CD14-positive monocyte (primary cell): ENCODE data around the gene RNF152. TPM values are rescaled to one million over a fixed set of nuclear protein-coding genes. Genes with fewer than 3 reads are reported as not detected.
A peak's percentile ranks its signal among the peaks of the same experiment; 100 is the strongest.

Experiments used
- DNase-seq, 3 donors: peaks; one replicate each; pipeline ENCODE4 v3.0.0-alpha.2; 2011 to 2022
- H2AFZ ChIP-seq: 2 replicates; pipeline ENCODE4 v1.6.0; 2012; ENCODE audit warnings: mild to moderate bottlenecking, low read depth, low read length, inconsistent platforms; ENCODE audit not compliant: insufficient read depth, poor library complexity, severe bottlenecking
- H3K27ac ChIP-seq, 2 donors: 1 replicate in 1 of 2; 2 replicates in 1 of 2; pipeline ENCODE4 v1.5.1; 2012 to 2013; ENCODE audit warnings: low read length in 2 of 2, control low read depth in 1 of 2, inconsistent platforms in 1 of 2, low read depth in 1 of 2, mild to moderate bottlenecking in 1 of 2
- H3K27me3 ChIP-seq, 2 donors: one replicate each; pipeline versions ENCODE4 v1.6.0 to v1.6.1; 2011 to 2013; ENCODE audit warnings: low read length in 2 of 2; ENCODE audit not compliant: control insufficient read depth in 2 of 2, insufficient read depth in 2 of 2
- H3K36me3 ChIP-seq, 2 donors: replicated peaks in 1 of 2; 1 replicate in 1 of 2; 2 replicates in 1 of 2; pipeline versions ENCODE4 v1.5.1 to v1.6.1; 2012 to 2013; ENCODE audit warnings: low read length in 2 of 2, control low read depth in 1 of 2, inconsistent platforms in 1 of 2, mild to moderate bottlenecking in 1 of 2; ENCODE audit not compliant: insufficient read depth in 2 of 2, control insufficient read depth in 1 of 2
- H3K4me1 ChIP-seq, 2 donors: 1 replicate in 1 of 2; 2 replicates in 1 of 2; pipeline versions ENCODE4 v1.5.1 to v1.6.1; 2012 to 2013; ENCODE audit warnings: low read length in 2 of 2, control low read depth in 1 of 2, inconsistent platforms in 1 of 2, mild to moderate bottlenecking in 1 of 2, moderate library complexity in 1 of 2; ENCODE audit not compliant: insufficient read depth in 2 of 2, control insufficient read depth in 1 of 2
- H3K4me2 ChIP-seq: replicated peaks from 2 replicates; pipeline ENCODE3; 2012; ENCODE audit warnings: low read length, moderate library complexity, mild to moderate bottlenecking; ENCODE audit not compliant: poor library complexity, severe bottlenecking; ENCODE audit errors: extremely low read depth
- H3K4me3 ChIP-seq, 3 experiments: fragments of 200-600 bp in 1 of 3; sonication (generic) in 1 of 3; replicated peaks in 1 of 3; 1 replicate in 2 of 3; 2 replicates in 1 of 3; pipeline ENCODE4 v1.5.1; 2011 to 2013; ENCODE audit warnings: low read length in 3 of 3, mild to moderate bottlenecking in 3 of 3, control low read depth in 2 of 3, low read depth in 2 of 3, inconsistent platforms in 1 of 3, moderate library complexity in 1 of 3
- H3K79me2 ChIP-seq: 2 replicates; pipeline ENCODE4 v1.6.0; 2012; ENCODE audit warnings: mild to moderate bottlenecking, control low read depth, inconsistent platforms, low read length, moderate library complexity; ENCODE audit not compliant: insufficient read depth
- H3K9ac ChIP-seq: 2 replicates; pipeline ENCODE4 v1.6.0; 2017; ENCODE audit warnings: low read length, mild to moderate bottlenecking; ENCODE audit not compliant: insufficient read depth, poor library complexity, severe bottlenecking
- H3K9me3 ChIP-seq, 2 donors: replicated peaks in 1 of 2; 1 replicate in 1 of 2; 2 replicates in 1 of 2; pipeline versions ENCODE4 v1.5.1 to v1.6.1; 2012 to 2013; ENCODE audit warnings: low read length in 2 of 2, control low read depth in 1 of 2; ENCODE audit not compliant: control insufficient read depth in 1 of 2, insufficient read depth in 1 of 2
- H4K20me1 ChIP-seq: 2 replicates; pipeline ENCODE4 v1.6.0; 2012; ENCODE audit warnings: mild to moderate bottlenecking, low read length, control low read depth, moderate library complexity; ENCODE audit not compliant: insufficient read depth
- H3K27ac Mint-ChIP-seq, 7 donors: one replicate each; pipeline ENCODE4 v1.8.0; 2020; ENCODE audit warnings: mild to moderate bottlenecking in 7 of 7, mixed read lengths in 7 of 7, moderate library complexity in 6 of 7, inconsistent platforms in 2 of 7
- H3K27me3 Mint-ChIP-seq, 3 donors: one replicate each; pipeline ENCODE4 v1.8.0; 2021 to 2022; ENCODE audit warnings: low read depth in 3 of 3, mild to moderate bottlenecking in 3 of 3, mixed read lengths in 3 of 3, moderate library complexity in 3 of 3, inconsistent platforms in 1 of 3
- H3K36me3 Mint-ChIP-seq, 2 donors: one replicate each; pipeline ENCODE4 v1.8.0; 2020; ENCODE audit warnings: mixed read lengths in 2 of 2, inconsistent platforms in 1 of 2, mild to moderate bottlenecking in 1 of 2
- H3K4me1 Mint-ChIP-seq: one replicate; pipeline ENCODE4 v1.8.0; 2020; ENCODE audit warnings: mild to moderate bottlenecking, mixed read lengths
- H3K4me3 Mint-ChIP-seq, 2 donors: one replicate each; pipeline ENCODE4 v1.8.0; 2020; ENCODE audit warnings: mild to moderate bottlenecking in 2 of 2, mixed read lengths in 2 of 2, moderate library complexity in 1 of 2
- H3K9me3 Mint-ChIP-seq, 7 donors: one replicate each; pipeline ENCODE4 v1.8.0; 2020 to 2022; ENCODE audit warnings: mixed read lengths in 7 of 7, mild to moderate bottlenecking in 6 of 7, moderate library complexity in 6 of 7, inconsistent platforms in 2 of 7
- CTCF ChIP-seq: fragments of 200-600 bp; IDR thresholded peaks from one replicate; pipeline ENCODE4 v1.8.0; 2022; ENCODE audit warnings: antibody characterized with exemption, mild to moderate bottlenecking
- WGBS: methylation state at CpG from one replicate; pipeline ENCODE4 v1.1.5; 2013; ENCODE audit warnings: missing lambda C conversion rate; ENCODE audit not compliant: insufficient coverage; 5-methylcytosine and 5-hydroxymethylcytosine counted together
- intact Hi-C, 2 donors: fragments of 100-400 bp; cut with micrococcal nuclease; formaldehyde crosslinking; loops; one replicate each; pipeline versions ENCODE4 v1.15.0 to v1.15.1; 2023
- polyA plus RNA-seq, 3 donors: library from polyadenylated mRNA; depleted of rRNA in 1 of 3; unstranded in 2 of 3; stranded (reverse) in 1 of 3; fragments of 300-500 nt in 2 of 3; fragments of >200 nt in 1 of 3; fragmentation: Illumina TruSeq in 2 of 3; gene quantifications; 1 replicate in 2 of 3; 2 replicates in 1 of 3; pipeline ENCODE4 v1.2.3, GENCODE V29; 2012 to 2021

RNF152 gene
- polyA plus RNA-seq, 3 donors: 0.03 to 0.54 (median 0.45) TPM

- Mint-ChIP-seq H3K27ac (no peak overlapping the region), H3K4me1 (peaks cover 15% of the 10 kb centered on the region), H3K27me3 (peaks cover 60 to 86% (median 69%) of the 10 kb centered on the region in 3 donors), H3K9me3 (peaks cover 0 to 12% (median 1%) of the 10 kb centered on the region in 7 donors), H3K36me3 (no peaks in the 10 kb centered on the region), H3K4me3 (peak overlapping the region in 1 of 2 donors; percentile 75)
- no peak for DNase-seq
- no peaks in the 10 kb centered on the region for H3K79me2 ChIP-seq
- intact Hi-C loops: no loop called here
- no peak overlapping the region for H3K4me3 ChIP-seq
- H3K4me2 ChIP-seq: no peak overlapping the region
- no peaks in the 10 kb centered on the region for H4K20me1 ChIP-seq
- H3K27me3 ChIP-seq: peaks cover 84 to 95% of the 10 kb centered on the region in 2 donors
- H3K4me1 ChIP-seq: peaks cover 16 to 17% of the 10 kb centered on the region in 2 donors
- no peak for TF ChIP-seq CTCF
- H2AFZ ChIP-seq: no peak overlapping the region
- H3K9me3 ChIP-seq: peaks cover 0 to 5% of the 10 kb centered on the region in 2 donors
- H3K36me3 ChIP-seq: no peaks in the 10 kb centered on the region
- 91% methylated on average over 6 of the region's 7 CpGs for WGBS
- no peak overlapping the region for H3K9ac ChIP-seq
- H3K27ac ChIP-seq: no peak overlapping the region
These were observed 63.7 kb downstream of the RNF152 start for GRCh38 chr18:61829108-61829507.

GRCh38 chr18:61827591-61827990, 65.2 kb downstream of the RNF152 start:
- DNase-seq: peak in 1 of 3 donors; percentile 15

More at GRCh38 chr18:61827591-61827990, 65.2 kb downstream of the RNF152 start:
- peak overlapping the region in 1 of 2 donors; percentile 63 for H3K4me3 Mint-ChIP-seq
- Histone ChIP-seq H3K4me1 (peaks cover 1 to 2% of the 10 kb centered on the region in 2 donors), H3K79me2 (no peaks in the 10 kb centered on the region), H3K36me3 (no peaks in the 10 kb centered on the region), H2AFZ (no peak overlapping the region), H3K9me3 (peaks cover 0 to 4% of the 10 kb centered on the region in 2 donors), H3K27me3 (peaks cover 74 to 85% of the 10 kb centered on the region in 2 donors), H3K27ac (no peak overlapping the region), H3K9ac (no peak overlapping the region), H4K20me1 (no peaks in the 10 kb centered on the region), H3K4me3 (no peak overlapping the region), H3K4me2 (no peak overlapping the region)
- TF ChIP-seq CTCF: no peak
- WGBS: no CpG with 5 or more reads among the region's 3 CpGs
- H3K9me3 Mint-ChIP-seq: peaks cover 0 to 12% (median 1%) of the 10 kb centered on the region in 7 donors
- peaks cover 56 to 81% (median 60%) of the 10 kb centered on the region in 3 donors for H3K27me3 Mint-ChIP-seq
- H3K36me3 Mint-ChIP-seq: no peaks in the 10 kb centered on the region
- no peak overlapping the region for H3K27ac Mint-ChIP-seq
- intact Hi-C loops: no loop called here
- H3K4me1 Mint-ChIP-seq: no peaks in the 10 kb centered on the region
